Fibroblast of the aortic adventitia (primary cell): ENCODE measurements around the gene LUZP2. TPM values are rescaled to one million over a fixed set of nuclear protein-coding genes. Genes with fewer than 3 reads are reported as not detected.

Experiments used
- DNase-seq: peaks from one replicate; pipeline ENCODE4 v3.0.0-alpha.2; 2010; ENCODE audit warnings: low read depth
- H3K4me3 ChIP-seq: 2 replicates; pipeline ENCODE4 v1.5.1; 2011; ENCODE audit warnings: low read depth, mild to moderate bottlenecking, control low read depth, low read length, moderate library complexity
- total RNA-seq: library from RNA; depleted of rRNA; stranded (reverse); fragments of >200 nt; gene quantifications from 2 replicates; pipeline ENCODE4 v1.2.3, GENCODE V29; 2012; ENCODE audit warnings: low replicate concordance
- TF ChIP-seq, protein P1 (sequence below): IDR thresholded peaks from 2 replicates; pipeline ENCODE4 v1.5.1; 2011; ENCODE audit warnings: mild to moderate bottlenecking, low read length, control low read depth, inconsistent platforms; ENCODE audit not compliant: insufficient read depth

The LUZP2 gene
- total RNA-seq, 1 donor = 20.6 TPM

DNA sequence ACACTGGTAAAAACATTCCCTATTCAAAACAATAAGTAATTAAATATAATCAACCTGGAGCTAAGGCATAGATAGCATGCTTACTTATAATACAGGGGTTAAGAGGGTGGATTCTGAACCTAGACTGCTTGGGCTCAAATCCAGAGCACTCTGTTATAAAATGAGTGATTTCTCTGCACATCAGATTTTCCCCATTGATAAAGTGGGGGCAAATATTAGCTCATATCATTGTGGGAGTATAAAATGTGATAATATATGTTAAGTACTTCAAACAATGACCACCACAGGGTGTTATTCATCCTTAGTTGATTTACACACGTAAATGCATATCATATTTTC, 139.4 kb downstream of the LUZP2 start:
- DNase-seq = no peak
- TF ChIP-seq, protein P1, sequence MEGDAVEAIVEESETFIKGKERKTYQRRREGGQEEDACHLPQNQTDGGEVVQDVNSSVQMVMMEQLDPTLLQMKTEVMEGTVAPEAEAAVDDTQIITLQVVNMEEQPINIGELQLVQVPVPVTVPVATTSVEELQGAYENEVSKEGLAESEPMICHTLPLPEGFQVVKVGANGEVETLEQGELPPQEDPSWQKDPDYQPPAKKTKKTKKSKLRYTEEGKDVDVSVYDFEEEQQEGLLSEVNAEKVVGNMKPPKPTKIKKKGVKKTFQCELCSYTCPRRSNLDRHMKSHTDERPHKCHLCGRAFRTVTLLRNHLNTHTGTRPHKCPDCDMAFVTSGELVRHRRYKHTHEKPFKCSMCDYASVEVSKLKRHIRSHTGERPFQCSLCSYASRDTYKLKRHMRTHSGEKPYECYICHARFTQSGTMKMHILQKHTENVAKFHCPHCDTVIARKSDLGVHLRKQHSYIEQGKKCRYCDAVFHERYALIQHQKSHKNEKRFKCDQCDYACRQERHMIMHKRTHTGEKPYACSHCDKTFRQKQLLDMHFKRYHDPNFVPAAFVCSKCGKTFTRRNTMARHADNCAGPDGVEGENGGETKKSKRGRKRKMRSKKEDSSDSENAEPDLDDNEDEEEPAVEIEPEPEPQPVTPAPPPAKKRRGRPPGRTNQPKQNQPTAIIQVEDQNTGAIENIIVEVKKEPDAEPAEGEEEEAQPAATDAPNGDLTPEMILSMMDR = no peak
- no peak overlapping the region for H3K4me3 ChIP-seq

DNA sequence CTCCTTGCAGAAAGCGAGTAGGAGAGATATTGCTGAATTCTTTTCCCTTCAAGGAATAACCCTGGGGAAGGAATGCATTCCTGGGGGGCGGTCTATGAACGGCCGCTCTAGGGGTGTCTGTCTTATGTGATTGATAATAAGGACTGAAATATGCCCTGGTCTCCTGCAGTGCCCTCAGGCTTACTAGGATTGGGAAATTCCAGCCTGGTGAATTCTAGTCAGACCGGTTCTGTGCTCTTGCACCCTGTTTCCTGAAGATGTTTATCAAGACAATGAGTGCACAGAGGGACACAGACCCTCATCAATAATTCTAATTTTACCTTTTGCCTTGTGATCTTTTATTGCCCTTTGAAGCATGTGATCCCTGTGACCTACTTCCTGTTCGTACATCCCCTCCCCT, 140.7 kb downstream of the LUZP2 start:
- TF ChIP-seq, protein P1 = no peak
- no peak for DNase-seq
- no peak overlapping the region for H3K4me3 ChIP-seq

DNA sequence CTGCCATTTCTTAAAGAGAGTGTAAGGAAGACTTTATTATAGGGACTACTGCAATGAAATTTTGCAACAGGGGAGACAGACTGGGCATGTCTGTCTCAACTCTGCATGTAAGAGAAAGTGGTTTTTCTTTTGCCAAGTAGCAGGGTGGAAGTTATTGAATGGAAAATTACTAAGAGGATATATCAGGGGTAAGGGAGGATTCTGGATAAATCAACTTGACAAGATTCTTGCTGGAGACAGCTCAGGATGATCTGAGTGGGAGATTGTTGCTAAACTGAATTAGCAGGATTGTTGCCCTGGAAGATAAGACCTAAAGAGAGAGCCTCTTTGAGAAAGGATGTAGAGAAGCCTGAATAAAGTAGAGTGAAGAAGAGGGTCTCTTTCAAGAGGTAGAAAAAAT, 145.8 kb downstream of the LUZP2 start:
- TF ChIP-seq, protein P1 = no peak
- DNase-seq = no peak
- H3K4me3 ChIP-seq = no peak overlapping the region

DNA sequence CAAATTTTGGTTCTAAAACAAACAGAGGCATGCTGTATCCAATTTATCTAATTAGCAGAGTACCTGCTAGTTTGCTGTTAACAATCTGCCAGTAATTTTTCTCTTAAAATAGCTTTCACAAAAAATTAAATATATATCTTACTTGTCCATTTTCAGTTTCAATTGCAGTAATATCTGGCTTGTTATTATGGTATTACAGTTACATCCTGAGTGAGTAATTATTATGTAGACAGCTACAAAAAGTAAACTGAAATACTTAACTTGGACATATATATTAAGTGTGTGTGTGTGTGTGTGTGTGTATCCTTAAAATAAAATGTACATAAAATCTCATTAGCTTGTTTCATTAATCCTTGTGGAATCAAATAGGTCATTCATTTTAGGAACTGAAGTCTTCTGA, 148.7 kb downstream of the LUZP2 start:
- DNase-seq = no peak
- TF ChIP-seq, protein P1 = no peak
- no peak overlapping the region for H3K4me3 ChIP-seq

DNA sequence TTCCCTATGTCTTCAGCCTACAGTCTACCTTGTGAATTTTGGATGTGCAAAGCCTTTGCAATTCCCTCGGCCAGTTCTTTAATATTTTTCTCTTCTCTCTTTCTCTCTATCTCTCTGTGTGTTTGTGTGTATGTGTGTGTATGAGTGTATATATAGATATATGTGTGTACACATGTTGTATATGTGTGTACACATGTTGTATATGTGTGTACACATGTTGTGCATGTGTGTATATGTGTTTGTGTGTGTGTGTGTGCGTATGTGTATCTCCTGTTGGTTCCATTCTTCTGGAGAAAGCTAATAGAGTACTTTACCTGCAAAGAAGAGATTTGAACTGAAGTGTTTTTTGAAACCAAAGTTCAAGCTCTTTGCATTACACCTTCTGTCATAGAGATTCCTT, 155.0 kb downstream of the LUZP2 start:
- DNase-seq = no peak
- TF ChIP-seq, protein P1 = no peak
- no peak overlapping the region for H3K4me3 ChIP-seq

DNA sequence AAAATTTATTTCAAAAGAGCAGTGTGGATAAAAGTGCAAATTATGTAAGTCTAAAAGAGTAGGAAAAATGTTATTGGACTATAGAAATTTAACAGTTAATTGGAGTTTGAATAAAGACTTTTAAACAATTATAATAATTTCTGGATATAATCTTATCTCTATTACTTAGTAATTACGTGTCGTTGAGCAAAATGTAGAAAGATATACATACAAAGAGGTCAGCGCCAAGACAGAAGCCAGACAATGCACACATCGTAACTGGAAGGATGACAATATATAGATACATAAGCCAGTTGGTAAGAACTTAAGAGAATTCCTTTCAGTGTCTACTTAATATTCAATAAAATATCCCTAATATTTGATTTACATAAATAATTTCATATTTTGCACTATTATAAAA, 157.0 kb downstream of the LUZP2 start:
- TF ChIP-seq, protein P1 = no peak
- H3K4me3 ChIP-seq = no peak overlapping the region
- DNase-seq = no peak

DNA sequence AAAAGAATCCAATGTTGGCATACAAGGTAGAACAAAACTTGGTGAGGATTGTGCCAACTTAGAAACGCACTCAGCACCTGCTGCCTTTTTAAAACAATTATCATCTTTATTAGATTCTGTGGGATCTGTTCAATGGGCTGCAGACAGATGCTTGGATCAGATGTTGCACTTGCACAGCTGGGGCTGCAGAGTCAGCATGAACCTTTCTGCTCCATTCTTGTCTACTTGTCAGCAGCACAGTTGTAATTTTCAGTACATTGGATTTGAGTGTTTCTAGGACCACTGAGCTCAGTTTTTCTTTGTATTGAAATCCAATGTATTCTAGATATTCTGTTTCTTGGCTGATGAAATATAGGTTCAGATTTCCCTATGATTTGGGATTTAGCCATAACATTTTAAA, 164.5 kb downstream of the LUZP2 start:
- no peak for DNase-seq
- TF ChIP-seq, protein P1 = no peak
- H3K4me3 ChIP-seq = no peak overlapping the region
